Measurements from ENCODE around the gene AGPAT3.

- no peak for TF ChIP-seq POLR2A (IDR thresholded peaks at IDR 0.05; ENCODE audit: low read depth)
- no peak for TF ChIP-seq CTCF (IDR thresholded peaks at IDR 0.05)
Observed at GRCh38 chr21:43971992-43972255, 106.9 kb downstream of the AGPAT3 start.

Data from esophagus muscularis mucosa (tissue), 3 donors.